Prostate gland (tissue), 2 donors: ENCODE results near the gene MFAP4.

Experiments
- CTCF ChIP-seq, 4 experiments: fragments of 200-600 bp in 2 of 4; fragments of 450-650 bp in 2 of 4; sonication (generic) in 2 of 4; IDR thresholded peaks; 1 replicate in 3 of 4; 2 replicates in 1 of 4; pipeline ENCODE4 v1.5.1; 2016 to 2019; ENCODE audit warnings: antibody characterized with exemption in 4 of 4, mild to moderate bottlenecking in 2 of 4, moderate library complexity in 2 of 4
- POLR2A ChIP-seq: fragments of 450-650 bp; IDR thresholded peaks from one replicate; pipeline ENCODE4 v1.6.1; 2016; ENCODE audit warnings: antibody characterized with exemption, mild to moderate bottlenecking
- POLR2AphosphoS5 ChIP-seq: sonication (generic); formaldehyde crosslinking; IDR thresholded peaks from one replicate; pipeline ENCODE4 v1.6.1; 2017; ENCODE audit warnings: antibody characterized with exemption

GRCh38 chr17:19390951-19391350 lies 4.0 kb upstream of the MFAP4 start:
- TF ChIP-seq CTCF (IDR thresholded peaks at IDR 0.05): no peak
- no peak for TF ChIP-seq POLR2AphosphoS5
- no peak for TF ChIP-seq POLR2A
